GM21390 (cell line): ENCODE measurements around the gene KASH5.
"Not testable (repeated sequence)": the region's sequence is repeated elsewhere in the genome, so short reads cannot be mapped to it uniquely, and the experiment has no call there.

Experiments
- ATAC-seq: cut with Tn5 transposase; IDR thresholded peaks from one replicate; pipeline ENCODE4 v1.9.1; 2021; ENCODE audit not compliant: unreplicated experiment

Gene KASH5

GRCh38 chr19:49362048-49362928 lies 25.8 kb upstream of the KASH5 start, which contains the start of gene TEAD2:
Gene TEAD2 (minus strand): TSS chr19:49362416. CDS start chr19:49360075, 2,341 bp downstream.
- ATAC-seq: no peak

DNA sequence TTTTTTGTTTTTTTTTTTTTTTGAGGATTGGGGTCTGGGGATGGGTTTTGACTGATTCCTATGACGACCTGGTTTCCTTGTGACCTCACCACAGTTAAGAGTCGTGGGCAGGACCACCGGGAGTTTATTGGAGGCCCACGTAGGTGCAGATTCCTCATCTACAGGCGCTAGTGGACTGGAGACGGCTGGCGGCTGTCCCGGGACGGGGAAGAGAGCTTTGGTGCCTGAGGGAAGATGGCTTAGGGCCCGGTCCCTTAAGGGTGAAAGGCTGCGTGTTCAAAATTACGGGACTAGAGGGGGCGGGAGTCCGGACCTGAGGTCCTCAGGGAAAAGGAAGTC lies 25.2 kb upstream of the KASH5 start:
- no peak for ATAC-seq

GRCh38 chr19:49363268-49364082 lies 24.6 kb upstream of the KASH5 start, which contains the start of gene DKKL1:
Gene DKKL1 (plus strand): TSS chr19:49363877. CDS start chr19:49363999, 122 bp downstream.
- ATAC-seq: no peak

GRCh38 chr19:49364083-49364737 lies 23.8 kb upstream of the KASH5 start:
- no peak for ATAC-seq

DNA sequence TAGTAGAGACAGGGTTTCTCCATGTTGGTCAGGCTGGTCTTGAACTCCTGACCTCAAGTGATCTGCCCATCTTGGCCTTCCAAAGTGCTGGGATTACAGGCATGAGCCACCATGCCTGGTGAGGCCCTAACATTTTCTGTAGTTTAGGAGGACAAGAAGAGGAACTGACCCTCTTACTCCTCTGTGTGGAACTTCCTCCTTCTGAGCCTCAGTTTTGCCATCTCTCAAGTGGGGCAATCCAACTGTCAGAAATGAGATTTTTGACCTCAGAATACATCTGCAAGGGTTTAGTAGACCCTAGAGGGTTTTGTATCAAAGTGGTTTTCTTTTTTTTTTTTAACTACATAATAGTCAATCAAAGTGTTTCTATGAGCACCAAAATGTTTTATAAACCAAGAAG lies 21.9 kb upstream of the KASH5 start:
- no peak for ATAC-seq

GRCh38 chr19:49368711-49369358 lies 19.2 kb upstream of the KASH5 start:
- ATAC-seq: no peak

DNA sequence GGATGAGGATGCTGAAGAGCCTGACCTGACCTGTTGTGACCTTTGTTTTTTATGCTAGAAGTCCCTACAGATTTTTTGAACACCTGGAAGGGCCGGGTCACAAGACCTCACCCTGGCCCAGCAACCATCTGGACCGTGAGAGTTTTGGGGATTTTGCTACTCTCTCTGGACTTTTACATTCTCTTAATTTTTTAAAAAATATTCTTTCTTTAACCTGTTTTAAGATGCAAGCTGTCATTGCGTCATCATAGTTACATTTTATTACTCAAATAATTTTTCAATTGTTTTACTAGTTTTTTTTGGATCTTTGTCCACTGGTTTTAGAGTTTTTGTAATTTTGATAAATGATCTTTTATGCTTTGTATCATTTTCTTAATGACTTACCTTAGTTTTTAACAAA lies 16.9 kb upstream of the KASH5 start:
- ATAC-seq: no peak

DNA sequence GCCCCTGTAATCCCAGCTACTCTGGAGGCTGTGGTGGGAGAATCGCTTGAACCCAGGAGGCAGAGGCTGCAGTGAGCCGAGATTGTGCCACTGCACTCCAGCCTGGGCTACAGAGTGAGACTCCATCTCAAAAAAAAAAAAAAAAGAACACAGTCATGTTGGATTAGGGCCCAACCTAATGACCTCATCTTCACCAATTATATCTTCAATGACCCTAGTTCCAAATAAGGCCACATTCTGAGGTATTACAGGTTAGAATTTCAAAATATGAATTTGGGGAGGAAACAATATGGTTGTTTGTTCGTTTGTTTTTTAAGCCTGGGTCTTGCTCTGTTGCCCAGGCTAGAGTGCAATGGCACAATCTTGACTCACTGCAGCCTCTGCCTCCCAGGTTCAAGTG lies 14.9 kb upstream of the KASH5 start:
- not testable (repeated sequence) for ATAC-seq

GRCh38 chr19:49374665-49375434 lies 13.2 kb upstream of the KASH5 start:
- no peak for ATAC-seq

DNA sequence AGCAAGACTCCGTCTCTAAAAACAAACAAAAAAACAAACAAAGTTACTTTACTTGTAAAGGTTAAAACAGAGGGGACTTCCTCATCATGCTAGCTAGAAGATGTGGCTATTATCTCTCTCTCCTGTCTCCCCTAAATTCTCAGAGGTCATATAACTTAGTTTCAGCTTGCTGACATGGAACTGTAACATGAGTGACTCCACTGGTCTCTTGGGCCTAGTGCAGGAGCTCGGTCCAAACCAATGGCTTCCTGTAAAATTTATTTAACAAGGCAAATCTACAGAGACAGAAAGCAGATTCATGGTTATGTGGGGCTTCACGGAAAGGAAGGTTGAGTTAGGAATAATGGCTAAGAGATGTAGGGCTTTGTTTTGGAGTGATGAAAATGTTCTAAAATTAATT lies 9.5 kb upstream of the KASH5 start:
- ATAC-seq: no peak

DNA sequence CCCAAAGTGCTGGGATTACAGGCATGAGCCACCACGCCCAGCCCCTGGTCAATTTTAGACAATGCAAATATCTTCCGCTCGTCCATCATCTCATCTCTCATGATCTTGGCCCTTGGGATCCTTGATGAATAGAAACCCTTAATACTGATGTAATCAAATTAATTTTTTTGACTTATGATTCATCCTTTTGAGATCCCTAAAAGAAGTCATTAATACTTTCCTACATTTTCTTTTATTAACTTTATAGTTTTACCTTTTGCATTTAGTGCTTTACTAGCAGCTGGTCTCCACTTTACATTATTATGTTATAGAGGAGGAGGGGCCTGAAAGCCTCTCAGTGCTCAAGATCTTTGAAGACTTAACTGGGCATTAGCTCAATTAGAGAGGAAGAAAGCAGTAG lies 7.7 kb upstream of the KASH5 start:
- ATAC-seq: no peak

- no peak for ATAC-seq
Observed at GRCh38 chr19:49382639-49383038, 5.4 kb upstream of the KASH5 start.

DNA sequence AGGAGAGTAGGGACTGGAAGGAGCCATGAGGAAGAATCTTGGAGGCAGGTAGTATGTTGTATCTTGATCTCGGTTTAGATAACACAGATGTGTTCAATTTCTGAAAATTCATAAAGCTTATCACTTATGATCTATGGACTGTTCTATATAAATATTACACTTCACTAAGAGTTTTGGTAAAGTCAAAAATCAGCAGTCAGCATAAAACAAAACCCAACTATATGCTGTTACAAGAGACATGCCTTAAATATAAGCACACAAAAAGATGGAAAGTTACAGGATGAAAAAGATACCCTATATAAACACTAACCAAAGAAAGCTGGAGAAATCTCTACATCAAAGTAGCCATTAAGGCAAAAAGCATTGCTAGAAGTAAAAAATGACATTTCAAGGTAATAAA lies 4.5 kb upstream of the KASH5 start:
- no peak for ATAC-seq

DNA sequence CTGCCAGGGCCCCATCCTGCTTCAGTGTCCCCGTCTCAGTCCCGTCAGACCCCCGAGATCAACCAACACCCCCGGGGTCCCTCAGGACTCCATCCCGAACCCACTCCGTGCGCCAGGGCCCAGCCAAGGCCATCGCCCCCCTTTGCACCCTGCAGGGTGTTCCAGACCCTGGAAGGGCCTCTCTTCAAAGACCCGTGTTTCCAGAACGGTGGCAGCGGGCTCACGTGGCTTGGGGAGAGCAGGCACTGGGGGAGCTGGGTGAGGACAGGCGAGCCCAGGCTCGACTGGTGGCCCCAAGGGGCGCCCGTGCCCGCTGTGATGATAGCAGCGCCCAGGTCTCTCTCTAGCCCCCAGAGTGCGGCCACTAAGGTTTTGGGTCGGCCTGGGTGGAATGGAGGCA lies 1.4 kb downstream of the KASH5 start:
- no peak for ATAC-seq

DNA sequence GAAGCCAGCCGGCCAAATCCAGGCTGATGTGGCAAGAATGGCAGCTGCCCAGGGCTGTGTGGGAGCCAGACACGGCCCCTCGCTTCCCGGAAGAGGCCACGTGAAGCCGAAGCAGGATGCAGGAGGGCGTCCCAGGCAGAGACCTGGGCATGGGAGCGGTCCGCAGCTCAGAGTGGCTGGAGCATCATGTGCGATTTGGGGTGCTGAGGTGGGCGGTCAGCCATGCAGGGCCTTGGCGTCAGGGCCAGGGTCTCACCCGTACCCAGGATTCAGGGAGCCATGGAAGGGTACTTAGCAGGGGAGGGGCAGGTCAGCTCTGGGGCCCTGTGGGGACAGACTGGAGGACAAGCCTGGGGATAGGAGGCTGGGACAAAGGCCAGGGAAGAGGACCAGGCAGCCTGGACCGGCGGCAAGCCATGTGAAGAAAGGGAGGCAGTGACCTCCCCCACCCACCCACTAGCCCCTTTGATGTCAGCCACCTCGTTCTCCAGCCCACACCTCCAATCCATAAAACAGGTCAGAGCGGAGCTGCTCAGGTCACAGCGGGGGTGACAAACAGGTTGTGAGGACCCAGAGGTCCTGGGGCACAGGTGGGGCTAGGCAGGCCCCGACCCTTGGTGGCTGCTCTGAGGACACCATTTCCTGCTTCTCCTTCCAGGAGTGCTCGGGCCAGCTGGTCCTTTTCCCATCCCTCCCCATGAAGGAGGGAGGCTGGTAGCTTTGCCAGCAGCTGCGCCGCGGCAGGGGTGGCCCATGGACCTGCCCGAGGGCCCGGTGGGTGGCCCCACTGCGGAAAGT lies 2.3 kb downstream of the KASH5 start:
- no peak for ATAC-seq

DNA sequence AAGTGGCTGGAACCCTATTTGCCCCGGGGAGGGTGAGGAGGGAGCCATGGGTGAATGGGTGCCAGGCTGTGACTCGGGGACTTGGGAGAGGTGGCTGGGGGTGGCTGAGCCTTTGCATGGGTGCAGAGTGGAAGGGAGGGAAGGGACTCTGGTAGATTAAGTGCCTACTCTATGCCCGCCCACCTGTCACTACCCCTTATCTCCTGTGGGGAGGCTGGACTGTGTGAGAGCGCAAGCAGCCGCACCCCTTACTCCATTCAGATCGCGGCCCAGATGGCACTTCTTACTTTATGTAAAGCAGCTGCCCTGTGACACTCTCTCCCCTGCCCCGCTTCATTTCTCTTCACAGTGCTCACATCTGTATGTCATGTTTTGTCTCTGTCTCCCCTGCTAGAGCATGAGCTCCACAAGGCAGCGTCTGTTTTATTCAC lies 2.9 kb downstream of the KASH5 start:
- ATAC-seq: no peak

GRCh38 chr19:49391581-49392399 lies 3.7 kb downstream of the KASH5 start:
- no peak for ATAC-seq

- no peak for ATAC-seq
Observed at GRCh38 chr19:49393881-49394280, 5.8 kb downstream of the KASH5 start.
